HEK293 (cell line): Measurements from ENCODE around the gene CARD8.

Source experiments
- CTCF ChIA-PET: fragments of 350-600 bp; formaldehyde crosslinking; extraction: SDS; loops from one replicate; lab custom pipeline; 2021; ENCODE audit warnings: antibody characterized with exemption; lab: Yijun Ruan, JAX
- POLR2A ChIA-PET: fragments of 300-600 bp; formaldehyde crosslinking; extraction: SDS; loops from one replicate; lab custom pipeline; 2020; ENCODE audit warnings: antibody characterized with exemption, inconsistent platforms; lab: Yijun Ruan, JAX
- H3K27ac ChIP-seq: fragments of 200-500 bp; sonication (Bioruptor generic); 2 replicates; pipeline ENCODE4 v1.5.1; 2014; ENCODE audit warnings: low read depth, low read length, control low read depth, inconsistent platforms; ENCODE audit errors: extremely low read depth
- H3K36me3 ChIP-seq, 2 experiments: fragments of 200-500 bp in 1 of 2; sonication (Bioruptor generic) in 1 of 2; 1 replicate in 1 of 2; 2 replicates in 1 of 2; pipeline ENCODE4 v1.5.1; 2014 to 2017; ENCODE audit warnings: inconsistent platforms in 2 of 2, low read length in 2 of 2; ENCODE audit not compliant: control insufficient read depth in 2 of 2, insufficient read depth in 1 of 2
- H3K4me1 ChIP-seq: fragments of 200-500 bp; sonication (Bioruptor generic); 2 replicates; pipeline ENCODE4 v1.5.1; 2014; ENCODE audit warnings: mild to moderate bottlenecking, low read length, inconsistent platforms; ENCODE audit not compliant: control insufficient read depth, insufficient read depth
- H3K4me3 ChIP-seq: 2 replicates; pipeline ENCODE4 v1.5.1; 2011; ENCODE audit warnings: low read depth, mild to moderate bottlenecking, control low read depth, low read length, moderate library complexity
- H3K9me3 ChIP-seq: fragments of 200-500 bp; sonication (Bioruptor generic); 2 replicates; pipeline ENCODE4 v1.5.1; 2014; ENCODE audit warnings: low read depth, low read length, inconsistent platforms; ENCODE audit not compliant: control insufficient read depth, insufficient read depth
- EGR2 ChIP-seq: fragments of 450-650 bp; formaldehyde crosslinking; IDR thresholded peaks from 2 replicates; pipeline ENCODE4 v1.5.1; 2016; ENCODE audit warnings: low read depth, missing biosample characterization, missing genetic modification characterization
- GLI2 ChIP-seq: fragments of 450-650 bp; formaldehyde crosslinking; IDR thresholded peaks from 2 replicates; pipeline ENCODE4; 2017; ENCODE audit warnings: missing biosample characterization, missing genetic modification characterization, low read depth, borderline replicate concordance
- KLF9 ChIP-seq: fragments of 450-650 bp; formaldehyde crosslinking; IDR thresholded peaks from 2 replicates; pipeline ENCODE4 v1.5.1; 2016; ENCODE audit warnings: missing biosample characterization, missing genetic modification characterization, low read depth
- SETDB1 ChIP-seq: IDR thresholded peaks from one replicate; pipeline ENCODE4 v1.6.1; 2017; ENCODE audit warnings: mild to moderate bottlenecking, low read length, moderate library complexity, mixed read lengths; ENCODE audit not compliant: insufficient read length
- SP3 ChIP-seq: fragments of 450-650 bp; formaldehyde crosslinking; IDR thresholded peaks from 2 replicates; pipeline ENCODE4 v1.5.1; 2016; ENCODE audit warnings: missing biosample characterization, missing genetic modification characterization
- ZBTB21 ChIP-seq: fragments of 450-650 bp; formaldehyde crosslinking; IDR thresholded peaks from 2 replicates; pipeline ENCODE4 v1.5.1; 2017; ENCODE audit warnings: missing biosample characterization, missing genetic modification characterization
- ZFHX2 ChIP-seq: fragments of 450-650 bp; formaldehyde crosslinking; conservative IDR thresholded peaks from 2 replicates; pipeline ENCODE4 v1.5.1; 2016; ENCODE audit warnings: missing biosample characterization, missing genetic modification characterization
- ZFP41 ChIP-seq: fragments of 450-650 bp; formaldehyde crosslinking; IDR thresholded peaks from 2 replicates; pipeline ENCODE4 v1.5.1; 2016; ENCODE audit warnings: missing biosample characterization, missing genetic modification characterization, borderline replicate concordance
- ZNF114 ChIP-seq: fragments of 450-650 bp; formaldehyde crosslinking; IDR thresholded peaks from 2 replicates; pipeline ENCODE4 v1.5.0; 2017; ENCODE audit warnings: missing biosample characterization, missing genetic modification characterization
- ZNF138 ChIP-seq: fragments of 450-650 bp; formaldehyde crosslinking; IDR thresholded peaks from 2 replicates; pipeline ENCODE4 v1.5.1; 2016; ENCODE audit warnings: missing biosample characterization, missing genetic modification characterization, borderline replicate concordance
- ZNF549 ChIP-seq: fragments of 450-650 bp; IDR thresholded peaks from 2 replicates; pipeline ENCODE4 v1.5.1; 2018; ENCODE audit warnings: missing biosample characterization, missing genetic modification characterization, mild to moderate bottlenecking, inconsistent platforms, moderate library complexity
- ZNF555 ChIP-seq: fragments of 450-650 bp; formaldehyde crosslinking; conservative IDR thresholded peaks from 2 replicates; pipeline ENCODE4 v1.5.1; 2017; ENCODE audit warnings: missing biosample characterization, mild to moderate bottlenecking, missing genetic modification characterization, inconsistent platforms
- ZNF777 ChIP-seq: fragments of 450-650 bp; formaldehyde crosslinking; IDR thresholded peaks from 2 replicates; pipeline ENCODE4 v1.5.1; 2017; ENCODE audit warnings: missing biosample characterization, missing genetic modification characterization, borderline replicate concordance
- TF ChIP-seq, protein P1 (sequence below): fragments of 450-650 bp; formaldehyde crosslinking; conservative IDR thresholded peaks from 2 replicates; pipeline ENCODE4 v1.5.1; 2016; ENCODE audit warnings: low read depth, missing biosample characterization, missing genetic modification characterization
- TF ChIP-seq, protein P2 (sequence below): fragments of 450-650 bp; formaldehyde crosslinking; IDR thresholded peaks from 2 replicates; pipeline ENCODE4 v1.5.1; 2016; ENCODE audit warnings: missing biosample characterization, missing genetic modification characterization
- TF ChIP-seq, protein P3 (sequence below): fragments of 450-650 bp; formaldehyde crosslinking; IDR thresholded peaks from 2 replicates; pipeline ENCODE4 v1.5.1; 2016; ENCODE audit warnings: missing biosample characterization, missing genetic modification characterization
- TF ChIP-seq, protein P4 (sequence below): fragments of 450-650 bp; formaldehyde crosslinking; IDR thresholded peaks from 2 replicates; pipeline ENCODE4 v1.5.1; 2016; ENCODE audit warnings: missing biosample characterization, missing genetic modification characterization
- TF ChIP-seq, protein P5 (sequence below): fragments of 450-650 bp; formaldehyde crosslinking; IDR thresholded peaks from 2 replicates; pipeline ENCODE4 v1.5.1; 2016; ENCODE audit warnings: missing biosample characterization, missing genetic modification characterization
- TF ChIP-seq, protein P6 (sequence below): fragments of 450-650 bp; formaldehyde crosslinking; IDR thresholded peaks from 2 replicates; pipeline ENCODE4 v1.5.1; 2016; ENCODE audit warnings: missing biosample characterization, missing genetic modification characterization
- TF ChIP-seq, protein P7 (sequence below): fragments of 450-650 bp; formaldehyde crosslinking; IDR thresholded peaks from 2 replicates; pipeline ENCODE4 v1.5.1; 2016; ENCODE audit warnings: missing biosample characterization, missing genetic modification characterization

CARD8 gene

DNA sequence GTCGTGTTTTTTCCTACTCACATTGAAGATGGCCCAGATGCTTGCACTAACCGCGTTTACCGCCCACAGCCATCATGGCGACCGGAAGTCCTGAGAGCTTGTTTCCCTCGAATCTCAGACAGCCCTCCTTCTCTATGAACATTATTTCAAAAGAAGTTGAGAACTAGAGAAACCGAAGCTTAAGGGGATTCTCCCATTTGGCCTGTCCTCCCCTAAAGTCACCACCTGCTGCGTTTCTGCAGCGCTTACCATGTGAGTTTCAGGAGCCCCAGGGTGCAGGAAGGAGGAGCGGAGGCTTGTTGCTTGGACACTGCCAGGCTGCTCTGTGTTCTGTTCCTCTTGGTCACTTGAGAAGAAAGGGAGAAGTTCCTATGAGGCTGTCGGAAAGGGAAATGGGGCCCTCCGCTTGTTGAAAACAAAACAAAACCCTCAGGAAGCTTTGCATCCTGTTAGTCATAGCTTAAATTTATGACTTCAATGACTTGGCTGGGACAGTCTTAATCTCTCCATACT is 6.2 kb downstream of the CARD8 start:
- no peaks in the 10 kb centered on the region; the same call in 1 of the 2 replicates for H3K4me1 ChIP-seq
- H3K36me3 ChIP-seq = peaks cover 20 to 33% of the 10 kb centered on the region in 2 experiments
- TF ChIP-seq ZNF549 (no peak), ZNF777 (no peak), KLF9 (tag by site-specific recombination) (no peak), ZFHX2 (tag by site-specific recombination) (no peak), ZFP41 (tag by site-specific recombination) (no peak), GLI2 (no peak)
- TF ChIP-seq, protein P1, sequence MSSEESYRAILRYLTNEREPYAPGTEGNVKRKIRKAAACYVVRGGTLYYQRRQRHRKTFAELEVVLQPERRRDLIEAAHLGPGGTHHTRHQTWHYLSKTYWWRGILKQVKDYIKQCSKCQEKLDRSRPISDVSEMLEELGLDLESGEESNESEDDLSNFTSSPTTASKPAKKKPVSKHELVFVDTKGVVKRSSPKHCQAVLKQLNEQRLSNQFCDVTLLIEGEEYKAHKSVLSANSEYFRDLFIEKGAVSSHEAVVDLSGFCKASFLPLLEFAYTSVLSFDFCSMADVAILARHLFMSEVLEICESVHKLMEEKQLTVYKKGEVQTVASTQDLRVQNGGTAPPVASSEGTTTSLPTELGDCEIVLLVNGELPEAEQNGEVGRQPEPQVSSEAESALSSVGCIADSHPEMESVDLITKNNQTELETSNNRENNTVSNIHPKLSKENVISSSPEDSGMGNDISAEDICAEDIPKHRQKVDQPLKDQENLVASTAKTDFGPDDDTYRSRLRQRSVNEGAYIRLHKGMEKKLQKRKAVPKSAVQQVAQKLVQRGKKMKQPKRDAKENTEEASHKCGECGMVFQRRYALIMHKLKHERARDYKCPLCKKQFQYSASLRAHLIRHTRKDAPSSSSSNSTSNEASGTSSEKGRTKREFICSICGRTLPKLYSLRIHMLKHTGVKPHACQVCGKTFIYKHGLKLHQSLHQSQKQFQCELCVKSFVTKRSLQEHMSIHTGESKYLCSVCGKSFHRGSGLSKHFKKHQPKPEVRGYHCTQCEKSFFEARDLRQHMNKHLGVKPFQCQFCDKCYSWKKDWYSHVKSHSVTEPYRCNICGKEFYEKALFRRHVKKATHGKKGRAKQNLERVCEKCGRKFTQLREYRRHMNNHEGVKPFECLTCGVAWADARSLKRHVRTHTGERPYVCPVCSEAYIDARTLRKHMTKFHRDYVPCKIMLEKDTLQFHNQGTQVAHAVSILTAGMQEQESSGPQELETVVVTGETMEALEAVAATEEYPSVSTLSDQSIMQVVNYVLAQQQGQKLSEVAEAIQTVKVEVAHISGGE (tag by site-specific recombination) = no peak
- TF ChIP-seq, protein P2, sequence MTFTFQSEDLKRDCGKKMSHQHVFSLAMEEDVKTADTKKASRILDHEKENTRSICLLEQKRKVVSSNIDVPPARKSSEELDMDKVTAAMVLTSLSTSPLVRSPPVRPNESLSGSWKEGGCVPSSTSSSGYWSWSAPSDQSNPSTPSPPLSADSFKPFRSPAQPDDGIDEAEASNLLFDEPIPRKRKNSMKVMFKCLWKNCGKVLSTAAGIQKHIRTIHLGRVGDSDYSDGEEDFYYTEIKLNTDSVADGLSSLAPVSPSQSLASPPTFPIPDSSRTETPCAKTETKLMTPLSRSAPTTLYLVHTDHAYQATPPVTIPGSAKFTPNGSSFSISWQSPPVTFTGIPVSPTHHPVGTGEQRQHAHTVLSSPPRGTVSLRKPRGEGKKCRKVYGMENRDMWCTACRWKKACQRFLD = no peak
- TF ChIP-seq, protein P3, sequence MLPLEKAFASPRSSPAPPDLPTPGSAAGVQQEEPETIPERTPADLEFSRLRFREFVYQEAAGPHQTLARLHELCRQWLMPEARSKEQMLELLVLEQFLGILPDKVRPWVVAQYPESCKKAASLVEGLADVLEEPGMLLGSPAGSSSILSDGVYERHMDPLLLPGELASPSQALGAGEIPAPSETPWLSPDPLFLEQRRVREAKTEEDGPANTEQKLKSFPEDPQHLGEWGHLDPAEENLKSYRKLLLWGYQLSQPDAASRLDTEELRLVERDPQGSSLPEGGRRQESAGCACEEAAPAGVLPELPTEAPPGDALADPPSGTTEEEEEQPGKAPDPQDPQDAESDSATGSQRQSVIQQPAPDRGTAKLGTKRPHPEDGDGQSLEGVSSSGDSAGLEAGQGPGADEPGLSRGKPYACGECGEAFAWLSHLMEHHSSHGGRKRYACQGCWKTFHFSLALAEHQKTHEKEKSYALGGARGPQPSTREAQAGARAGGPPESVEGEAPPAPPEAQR (tag by site-specific recombination) = no peak
- TF ChIP-seq, protein P4, sequence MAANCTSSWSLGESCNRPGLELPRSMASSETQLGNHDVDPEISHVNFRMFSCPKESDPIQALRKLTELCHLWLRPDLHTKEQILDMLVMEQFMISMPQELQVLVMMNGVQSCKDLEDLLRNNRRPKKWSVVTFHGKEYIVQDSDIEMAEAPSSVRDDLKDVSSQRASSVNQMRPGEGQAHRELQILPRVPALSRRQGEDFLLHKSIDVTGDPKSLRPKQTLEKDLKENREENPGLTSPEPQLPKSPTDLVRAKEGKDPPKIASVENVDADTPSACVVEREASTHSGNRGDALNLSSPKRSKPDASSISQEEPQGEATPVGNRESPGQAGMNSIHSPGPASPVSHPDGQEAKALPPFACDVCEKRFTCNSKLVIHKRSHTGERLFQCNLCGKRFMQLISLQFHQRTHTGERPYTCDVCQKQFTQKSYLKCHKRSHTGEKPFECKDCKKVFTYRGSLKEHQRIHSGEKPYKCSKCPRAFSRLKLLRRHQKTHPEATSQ (tag by site-specific recombination) = no peak
- TF ChIP-seq, protein P5, sequence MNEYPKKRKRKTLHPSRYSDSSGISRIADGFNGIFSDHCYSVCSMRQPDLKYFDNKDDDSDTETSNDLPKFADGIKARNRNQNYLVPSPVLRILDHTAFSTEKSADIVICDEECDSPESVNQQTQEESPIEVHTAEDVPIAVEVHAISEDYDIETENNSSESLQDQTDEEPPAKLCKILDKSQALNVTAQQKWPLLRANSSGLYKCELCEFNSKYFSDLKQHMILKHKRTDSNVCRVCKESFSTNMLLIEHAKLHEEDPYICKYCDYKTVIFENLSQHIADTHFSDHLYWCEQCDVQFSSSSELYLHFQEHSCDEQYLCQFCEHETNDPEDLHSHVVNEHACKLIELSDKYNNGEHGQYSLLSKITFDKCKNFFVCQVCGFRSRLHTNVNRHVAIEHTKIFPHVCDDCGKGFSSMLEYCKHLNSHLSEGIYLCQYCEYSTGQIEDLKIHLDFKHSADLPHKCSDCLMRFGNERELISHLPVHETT = no peak
- no peaks in the 10 kb centered on the region for H3K9me3 ChIP-seq
- H3K4me3 ChIP-seq = no peak overlapping the region
- H3K27ac ChIP-seq = no peak overlapping the region; the same call in 1 of the 2 replicates
- POLR2A ChIA-PET = no interaction called here
- CTCF ChIA-PET = interaction anchor here (0.6 to 1.3 kb wide), 2 partner anchors 10 to 536 kb away, joined by 3 read pairs; no protein-coding TSS in a partner anchor

DNA sequence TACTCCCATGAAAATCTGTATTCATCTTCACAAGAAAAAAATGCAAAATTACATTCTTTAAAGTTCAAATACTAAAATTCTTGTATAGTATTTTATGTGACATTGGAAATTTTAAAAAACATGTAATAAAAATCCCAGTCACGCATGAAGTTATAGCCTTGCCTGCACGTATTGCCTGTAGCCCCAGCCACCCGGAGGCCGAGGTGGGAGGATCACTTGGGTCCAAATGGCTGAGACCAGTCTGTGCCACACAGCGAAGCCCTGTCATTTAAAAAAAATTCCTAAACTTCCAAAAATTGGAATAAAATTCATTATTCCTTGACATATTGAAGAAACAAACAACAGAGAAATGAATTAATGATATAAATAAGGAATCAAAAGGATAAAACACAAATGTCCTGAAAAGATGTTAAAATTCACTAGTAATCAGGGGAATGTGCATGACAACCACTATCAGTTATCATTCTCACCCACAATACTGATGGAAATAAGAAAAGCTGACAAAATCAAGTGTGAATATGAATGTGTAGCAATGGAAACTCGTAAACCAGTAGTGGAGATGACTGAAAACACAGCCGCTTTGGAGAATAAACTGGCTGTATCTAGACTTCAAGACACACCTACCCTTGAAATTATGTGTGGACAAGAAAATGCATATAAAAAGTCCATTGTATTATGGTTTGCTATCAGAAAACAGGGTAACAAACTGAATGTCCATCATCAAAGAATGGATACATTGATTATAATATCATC is 7.5 kb downstream of the CARD8 start:
- no peak overlapping the region for H3K4me3 ChIP-seq
- H3K36me3 ChIP-seq = peaks cover 20 to 28% of the 10 kb centered on the region in 2 experiments
- CTCF ChIA-PET = no interaction called here
- H3K4me1 ChIP-seq = no peaks in the 10 kb centered on the region; the same call in 1 of the 2 replicates
- POLR2A ChIA-PET = no interaction called here
- no peaks in the 10 kb centered on the region for H3K9me3 ChIP-seq
- H3K27ac ChIP-seq = no peak overlapping the region
- no peak for TF ChIP-seq ZBTB21
- TF ChIP-seq SETDB1 = no peak
- TF ChIP-seq, protein P6, sequence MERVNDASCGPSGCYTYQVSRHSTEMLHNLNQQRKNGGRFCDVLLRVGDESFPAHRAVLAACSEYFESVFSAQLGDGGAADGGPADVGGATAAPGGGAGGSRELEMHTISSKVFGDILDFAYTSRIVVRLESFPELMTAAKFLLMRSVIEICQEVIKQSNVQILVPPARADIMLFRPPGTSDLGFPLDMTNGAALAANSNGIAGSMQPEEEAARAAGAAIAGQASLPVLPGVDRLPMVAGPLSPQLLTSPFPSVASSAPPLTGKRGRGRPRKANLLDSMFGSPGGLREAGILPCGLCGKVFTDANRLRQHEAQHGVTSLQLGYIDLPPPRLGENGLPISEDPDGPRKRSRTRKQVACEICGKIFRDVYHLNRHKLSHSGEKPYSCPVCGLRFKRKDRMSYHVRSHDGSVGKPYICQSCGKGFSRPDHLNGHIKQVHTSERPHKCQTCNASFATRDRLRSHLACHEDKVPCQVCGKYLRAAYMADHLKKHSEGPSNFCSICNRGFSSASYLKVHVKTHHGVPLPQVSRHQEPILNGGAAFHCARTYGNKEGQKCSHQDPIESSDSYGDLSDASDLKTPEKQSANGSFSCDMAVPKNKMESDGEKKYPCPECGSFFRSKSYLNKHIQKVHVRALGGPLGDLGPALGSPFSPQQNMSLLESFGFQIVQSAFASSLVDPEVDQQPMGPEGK (tag by site-specific recombination) = no peak
- no peak for TF ChIP-seq SP3
- TF ChIP-seq, protein P7, sequence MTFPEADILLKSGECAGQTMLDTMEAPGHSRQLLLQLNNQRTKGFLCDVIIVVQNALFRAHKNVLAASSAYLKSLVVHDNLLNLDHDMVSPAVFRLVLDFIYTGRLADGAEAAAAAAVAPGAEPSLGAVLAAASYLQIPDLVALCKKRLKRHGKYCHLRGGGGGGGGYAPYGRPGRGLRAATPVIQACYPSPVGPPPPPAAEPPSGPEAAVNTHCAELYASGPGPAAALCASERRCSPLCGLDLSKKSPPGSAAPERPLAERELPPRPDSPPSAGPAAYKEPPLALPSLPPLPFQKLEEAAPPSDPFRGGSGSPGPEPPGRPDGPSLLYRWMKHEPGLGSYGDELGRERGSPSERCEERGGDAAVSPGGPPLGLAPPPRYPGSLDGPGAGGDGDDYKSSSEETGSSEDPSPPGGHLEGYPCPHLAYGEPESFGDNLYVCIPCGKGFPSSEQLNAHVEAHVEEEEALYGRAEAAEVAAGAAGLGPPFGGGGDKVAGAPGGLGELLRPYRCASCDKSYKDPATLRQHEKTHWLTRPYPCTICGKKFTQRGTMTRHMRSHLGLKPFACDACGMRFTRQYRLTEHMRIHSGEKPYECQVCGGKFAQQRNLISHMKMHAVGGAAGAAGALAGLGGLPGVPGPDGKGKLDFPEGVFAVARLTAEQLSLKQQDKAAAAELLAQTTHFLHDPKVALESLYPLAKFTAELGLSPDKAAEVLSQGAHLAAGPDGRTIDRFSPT = no peak
- no peak for TF ChIP-seq ZNF114 (tag by site-specific recombination)
- no peak for TF ChIP-seq ZNF138 (tag by site-specific recombination)
- no peak for TF ChIP-seq ZNF555 (tag by site-specific recombination)
- no peak for TF ChIP-seq EGR2
